D721Med (cell line): Measurements from ENCODE around the gene CADM1.

Source experiments
- DNase-seq: peaks from one replicate; pipeline ENCODE4 v3.0.0; 2011; ENCODE audit warnings: low spot score; ENCODE audit not compliant: insufficient read length
- FAIRE-seq: peaks from 2 replicates; lab custom pipeline; 2011; peaks lifted over from hg19 to GRCh38; lab: Jason Lieb, UNC
- TF ChIP-seq, protein P1 (sequence below): IDR thresholded peaks from 2 replicates; pipeline ENCODE4 v1.5.1; 2012; ENCODE audit warnings: mild to moderate bottlenecking, control low read depth; ENCODE audit not compliant: insufficient read depth; ENCODE audit errors: missing control alignments

The CADM1 gene

DNA sequence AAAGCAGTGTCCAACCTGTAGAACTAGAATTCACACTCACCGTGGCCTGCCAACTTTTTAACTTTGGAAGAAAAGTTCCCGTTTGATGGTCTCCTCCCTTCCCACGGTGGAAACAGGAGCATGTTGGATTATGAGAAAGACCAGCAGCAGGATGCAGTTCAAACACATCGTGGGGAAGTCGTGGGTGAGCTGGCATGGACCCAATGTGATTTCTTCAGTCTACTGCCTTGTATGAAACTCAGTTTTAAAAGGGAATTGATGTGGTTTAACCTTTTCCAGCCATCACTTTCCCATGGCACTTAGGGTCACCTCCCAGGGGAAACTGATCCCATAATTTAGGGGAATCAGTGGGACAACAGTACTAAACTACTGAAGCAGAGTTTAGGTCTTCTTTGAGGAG, 318.3 kb downstream of the CADM1 start:
- DNase-seq = no peak
- FAIRE-seq = no peak
- TF ChIP-seq, protein P1, sequence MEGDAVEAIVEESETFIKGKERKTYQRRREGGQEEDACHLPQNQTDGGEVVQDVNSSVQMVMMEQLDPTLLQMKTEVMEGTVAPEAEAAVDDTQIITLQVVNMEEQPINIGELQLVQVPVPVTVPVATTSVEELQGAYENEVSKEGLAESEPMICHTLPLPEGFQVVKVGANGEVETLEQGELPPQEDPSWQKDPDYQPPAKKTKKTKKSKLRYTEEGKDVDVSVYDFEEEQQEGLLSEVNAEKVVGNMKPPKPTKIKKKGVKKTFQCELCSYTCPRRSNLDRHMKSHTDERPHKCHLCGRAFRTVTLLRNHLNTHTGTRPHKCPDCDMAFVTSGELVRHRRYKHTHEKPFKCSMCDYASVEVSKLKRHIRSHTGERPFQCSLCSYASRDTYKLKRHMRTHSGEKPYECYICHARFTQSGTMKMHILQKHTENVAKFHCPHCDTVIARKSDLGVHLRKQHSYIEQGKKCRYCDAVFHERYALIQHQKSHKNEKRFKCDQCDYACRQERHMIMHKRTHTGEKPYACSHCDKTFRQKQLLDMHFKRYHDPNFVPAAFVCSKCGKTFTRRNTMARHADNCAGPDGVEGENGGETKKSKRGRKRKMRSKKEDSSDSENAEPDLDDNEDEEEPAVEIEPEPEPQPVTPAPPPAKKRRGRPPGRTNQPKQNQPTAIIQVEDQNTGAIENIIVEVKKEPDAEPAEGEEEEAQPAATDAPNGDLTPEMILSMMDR = no peak

DNA sequence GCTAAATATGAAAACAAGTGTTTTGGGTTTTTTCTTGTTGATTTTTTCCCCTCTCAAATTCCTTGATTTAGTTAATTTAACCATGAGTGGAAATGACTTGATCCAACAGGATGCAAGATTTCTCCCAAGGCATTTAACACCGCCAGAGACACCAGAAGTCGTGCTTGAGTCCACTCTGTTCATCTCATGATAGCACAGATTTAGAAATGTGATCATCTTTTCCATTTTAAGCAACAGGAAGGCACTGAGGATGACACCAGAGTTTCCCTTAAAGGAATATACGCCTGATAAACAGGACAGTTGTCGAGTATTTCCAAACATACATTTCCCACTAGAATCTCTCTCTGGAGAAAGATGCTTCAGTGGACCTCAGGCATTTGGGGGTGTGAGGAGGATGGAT, 318.7 kb downstream of the CADM1 start:
- FAIRE-seq = no peak
- DNase-seq = no peak
- TF ChIP-seq, protein P1 = no peak

DNA sequence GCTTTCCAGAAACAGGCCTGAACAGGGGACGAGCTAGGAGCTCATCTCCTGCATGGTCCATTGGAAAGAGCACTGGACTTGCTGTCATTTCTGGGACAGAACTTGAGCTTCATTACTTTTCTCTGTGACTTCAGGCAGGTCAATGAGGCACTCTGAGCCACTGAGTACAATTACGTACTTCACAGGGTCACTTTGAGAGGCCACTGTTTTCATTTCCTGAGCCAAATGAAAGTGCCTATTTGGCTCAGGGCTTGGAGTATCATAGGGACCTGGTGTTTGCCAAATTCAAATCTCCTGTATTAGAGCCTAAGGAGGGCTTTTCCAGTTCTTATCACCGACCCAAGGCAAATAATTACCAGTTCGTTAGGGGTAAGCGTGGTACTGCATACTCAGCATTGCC, 319.3 kb downstream of the CADM1 start:
- DNase-seq (no peak), FAIRE-seq (no peak)

GRCh38 chr11:115183830-115184229, 320.4 kb downstream of the CADM1 start:
- FAIRE-seq (no peak), DNase-seq (no peak)
- TF ChIP-seq, protein P1 = no peak

More for the DNA sequence above, 319.3 kb downstream of the CADM1 start:
- TF ChIP-seq, protein P1 = no peak

DNA sequence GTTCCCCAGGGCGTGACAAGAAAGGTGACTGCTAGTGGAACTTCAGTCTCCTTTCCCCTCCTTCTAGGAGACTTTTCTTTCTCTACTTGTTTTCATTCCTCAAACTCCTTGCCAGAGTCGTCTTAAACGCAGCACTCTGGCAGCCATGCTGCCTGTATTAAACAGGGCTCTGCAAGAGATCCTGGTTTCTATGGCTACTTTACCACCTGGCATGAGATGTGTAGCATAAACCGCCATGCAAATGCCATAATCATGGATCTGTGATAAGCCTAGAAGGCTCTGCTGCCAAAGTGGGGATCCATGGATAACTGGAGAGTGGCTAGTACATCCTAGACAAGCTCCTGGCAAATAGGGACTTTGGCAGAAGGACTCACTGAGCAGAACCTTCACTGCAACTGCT, 321.1 kb downstream of the CADM1 start:
- no peak for FAIRE-seq
- TF ChIP-seq, protein P1 = no peak
- DNase-seq = no peak

DNA sequence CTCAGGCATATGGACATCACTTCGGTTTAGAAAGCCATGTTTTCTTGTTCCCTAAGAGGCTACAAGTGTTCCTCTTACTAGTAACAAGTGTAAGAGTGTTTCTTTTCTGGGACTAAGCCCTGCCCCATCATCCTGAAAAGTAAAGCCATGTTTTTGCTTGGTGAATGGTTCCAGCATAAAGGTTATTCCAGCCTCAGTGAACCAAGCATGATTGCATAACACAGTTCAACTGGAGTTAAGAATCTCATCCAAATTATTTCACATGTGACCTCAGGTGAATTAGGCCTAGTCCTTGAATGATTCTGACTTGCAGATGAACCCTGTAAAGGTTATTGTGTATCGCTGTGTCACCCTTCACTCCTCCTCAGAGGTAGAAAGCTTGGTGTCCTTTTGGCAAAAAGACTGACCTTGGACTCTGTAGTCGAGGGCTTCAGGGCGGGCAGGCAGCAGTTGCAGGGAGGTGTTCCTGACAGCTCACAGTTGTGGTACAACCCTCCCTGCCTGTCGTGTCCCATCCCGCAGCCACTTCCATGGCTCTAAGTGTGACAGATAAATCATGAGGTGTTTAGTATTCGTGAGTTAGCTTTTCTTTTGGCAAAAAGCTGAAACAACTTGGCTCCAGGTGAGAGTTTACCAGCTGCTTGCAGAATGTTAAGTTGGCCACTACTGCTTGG, 321.8 kb downstream of the CADM1 start:
- FAIRE-seq (no peak), DNase-seq (no peak)
- TF ChIP-seq, protein P1 = no peak

- TF ChIP-seq, protein P1 = no peak
- no peak for FAIRE-seq
These were observed 322.7 kb downstream of the CADM1 start for GRCh38 chr11:115181538-115181937.

More at GRCh38 chr11:115181538-115181937, 322.7 kb downstream of the CADM1 start:
- DNase-seq = no peak
